ENCODE measurements around the gene SYT7. TPM values are rescaled to one million over a fixed set of nuclear protein-coding genes. Genes with fewer than 3 reads are reported as not detected.

The SYT7 gene
- total and polyA plus RNA-seq, 2 donors (not counting 1 experiment from before 2014, with no cell fraction given) = not detected

- Mint-ChIP-seq H3K27me3 (peaks cover 28% of the 10 kb centered on the region), H3K27ac (no peak overlapping the region), H3K9me3 (ENCODE audit: insufficient read depth) (no peaks in the 10 kb centered on the region), H3K4me3 (no peak overlapping the region), H3K4me1 (no peaks in the 10 kb centered on the region)
- ATAC-seq (ENCODE audit: low read depth) (no peak), DNase-seq (no peak)
- intact Hi-C loops (cut with micrococcal nuclease) = no loop called here
- Histone ChIP-seq H3K9me3 (ENCODE audit: control extremely low read depth in 1 of 3, control insufficient read depth in 2 of 3, insufficient read depth in 1 of 3, low read length in 2 of 3) (no peaks in the 10 kb centered on the region), H2AFZ (ENCODE audit: insufficient read depth, low read depth, low read length, poor library complexity, severe bottlenecking) (no peak overlapping the region), H3K4me3 (ENCODE audit: control extremely low read depth in 1 of 5, extremely low read depth in 1 of 5, insufficient read depth in 1 of 5, low read depth in 2 of 5, low read length in 4 of 5) (no peak overlapping the region), H3K9ac (ENCODE audit: low read length) (no peak overlapping the region), H4K20me1 (ENCODE audit: control insufficient read depth, insufficient read depth, low read length, poor library complexity, severe bottlenecking) (no peaks in the 10 kb centered on the region), H3K27ac (ENCODE audit: low read length in 2 of 2) (no peak overlapping the region), H3K4me2 (replicated peaks; ENCODE audit: low read depth, low read length, poor library complexity, severe bottlenecking) (no peak overlapping the region), H3K4me1 (ENCODE audit: control insufficient read depth in 2 of 2, insufficient read depth in 2 of 2, low read length in 2 of 2) (no peaks in the 10 kb centered on the region), H3K27me3 (replicated peaks in 1 of 4; ENCODE audit: control extremely low read depth in 1 of 4, control insufficient read depth in 3 of 4, insufficient read depth in 4 of 4, low read length in 3 of 4) (peaks cover 0 to 10% (median 0%) of the 10 kb centered on the region in 4 experiments), H3K36me3 (replicated peaks in 1 of 2; ENCODE audit: control extremely low read depth in 1 of 2, control insufficient read depth in 1 of 2, extremely low read depth in 1 of 2, insufficient read depth in 2 of 2, low read length in 1 of 2) (no peaks in the 10 kb centered on the region), H3K79me2 (ENCODE audit: control insufficient read depth, insufficient read depth, low read length) (no peaks in the 10 kb centered on the region)
- TF ChIP-seq EZH2 (IDR thresholded peaks at IDR 0.05; ENCODE audit: borderline replicate concordance, insufficient read depth, low read depth, low read length, poor library complexity, severe bottlenecking) (no peak), CTCF (IDR thresholded peaks at IDR 0.05) (no peak)
- CTCF ChIA-PET = no interaction called here
- POLR2A ChIA-PET = no interaction called here
- WGBS (ENCODE audit: insufficient coverage) = 51% methylated on average over 3 of the region's 6 CpGs
Measured at GRCh38 chr11:61603667-61604066, 22.8 kb upstream of the SYT7 start.

- no peak overlapping the region for H3K4me2 ChIP-seq (replicated peaks; ENCODE audit: low read depth, low read length, poor library complexity, severe bottlenecking)
- H3K27me3 ChIP-seq (replicated peaks in 1 of 4; ENCODE audit: control extremely low read depth in 1 of 4, control insufficient read depth in 3 of 4, insufficient read depth in 4 of 4, low read length in 3 of 4) = peaks cover 0 to 10% (median 0%) of the 10 kb centered on the region in 4 experiments
- no peak for ATAC-seq (ENCODE audit: low read depth)
- no peak overlapping the region for H3K27ac Mint-ChIP-seq
- H3K27ac ChIP-seq (ENCODE audit: low read length in 2 of 2) = no peak overlapping the region
- intact Hi-C loops (cut with micrococcal nuclease) = no loop called here
- H3K79me2 ChIP-seq (ENCODE audit: control insufficient read depth, insufficient read depth, low read length) = no peaks in the 10 kb centered on the region
- H2AFZ ChIP-seq (ENCODE audit: insufficient read depth, low read depth, low read length, poor library complexity, severe bottlenecking) = no peak overlapping the region
- no peak overlapping the region for H3K4me3 Mint-ChIP-seq
- H3K4me1 Mint-ChIP-seq = no peaks in the 10 kb centered on the region
- CTCF ChIA-PET = no interaction called here
- DNase-seq = no peak
- H3K9me3 Mint-ChIP-seq (ENCODE audit: insufficient read depth) = no peaks in the 10 kb centered on the region
- no peaks in the 10 kb centered on the region for H3K9me3 ChIP-seq (ENCODE audit: control extremely low read depth in 1 of 3, control insufficient read depth in 2 of 3, insufficient read depth in 1 of 3, low read length in 2 of 3)
- POLR2A ChIA-PET = no interaction called here
- no peak overlapping the region for H3K9ac ChIP-seq (ENCODE audit: low read length)
- no peaks in the 10 kb centered on the region for H4K20me1 ChIP-seq (ENCODE audit: control insufficient read depth, insufficient read depth, low read length, poor library complexity, severe bottlenecking)
- H3K4me1 ChIP-seq (ENCODE audit: control insufficient read depth in 2 of 2, insufficient read depth in 2 of 2, low read length in 2 of 2) = no peaks in the 10 kb centered on the region
- H3K36me3 ChIP-seq (replicated peaks in 1 of 2; ENCODE audit: control extremely low read depth in 1 of 2, control insufficient read depth in 1 of 2, extremely low read depth in 1 of 2, insufficient read depth in 2 of 2, low read length in 1 of 2) = no peaks in the 10 kb centered on the region
- 86% methylated on average over 19 of the region's 20 CpGs for WGBS (ENCODE audit: insufficient coverage)
- no peak overlapping the region for H3K4me3 ChIP-seq (ENCODE audit: control extremely low read depth in 1 of 5, extremely low read depth in 1 of 5, insufficient read depth in 1 of 5, low read depth in 2 of 5, low read length in 4 of 5)
- H3K27me3 Mint-ChIP-seq = peaks cover 32% of the 10 kb centered on the region
- TF ChIP-seq EZH2 (IDR thresholded peaks at IDR 0.05; ENCODE audit: borderline replicate concordance, insufficient read depth, low read depth, low read length, poor library complexity, severe bottlenecking) = no peak
- no peak for TF ChIP-seq CTCF (IDR thresholded peaks at IDR 0.05)
Measured at GRCh38 chr11:61602775-61603569, 22.1 kb upstream of the SYT7 start.
